Measurements from ENCODE around the gene TMEM178B. TPM values are rescaled to one million over a fixed set of nuclear protein-coding genes. Genes with fewer than 3 reads are reported as not detected.

TMEM178B gene
- polyA plus RNA-seq, 2 of the 4 experiments (the other 2 are of a cell fraction), result 0.88 to 0.93 TPM

DNA sequence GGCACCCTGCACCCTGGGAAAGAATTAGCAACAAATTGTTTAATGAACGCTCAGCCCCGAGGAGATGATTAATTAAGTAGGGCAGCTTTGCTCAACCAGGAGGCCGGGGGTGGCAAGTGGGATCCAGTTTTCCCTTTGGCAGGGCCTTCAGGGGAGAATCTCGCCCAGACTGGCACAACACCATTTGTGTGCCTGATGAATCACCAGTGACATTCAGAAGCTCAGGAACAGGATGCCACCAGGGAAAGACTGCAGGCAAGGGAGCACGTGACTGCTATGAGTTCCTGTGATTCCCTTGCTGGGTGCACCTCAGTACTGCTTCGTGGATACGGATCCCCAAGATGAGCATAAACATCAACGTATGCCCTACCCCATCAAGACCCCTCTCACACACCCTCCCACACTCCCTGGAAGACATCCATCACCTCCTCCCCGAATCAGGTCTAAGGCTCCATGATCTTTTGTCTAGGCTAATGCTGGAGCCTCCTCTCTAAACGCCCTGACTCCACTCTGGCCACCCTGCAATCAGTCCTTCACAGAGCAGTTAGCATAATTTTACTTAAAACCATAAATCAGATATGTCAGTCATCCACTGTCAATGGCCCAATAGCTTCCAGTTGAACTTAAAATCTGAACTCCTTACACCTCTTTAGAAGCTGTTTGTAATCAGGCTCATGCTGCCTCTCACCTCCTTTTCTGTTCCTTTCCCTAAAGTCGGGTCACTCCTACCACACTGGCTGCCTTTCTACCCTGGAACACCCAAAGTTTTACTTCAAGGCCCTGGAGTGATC is 368.2 kb downstream of the TMEM178B start:
- Histone ChIP-seq H3K4me1 (no peaks in the 10 kb centered on the region), H3K9me3 (no peaks in the 10 kb centered on the region), H3K4me2 (no peak overlapping the region), H3K27ac (no peak overlapping the region), H3K4me3 (no peak overlapping the region)
- CTCF ChIA-PET, result interaction anchor here (1.5 kb wide), 1 partner anchor 15 kb away, joined by 4 read pairs; no protein-coding TSS in a partner anchor
- 22% methylated on average over 11 of the region's 11 CpGs for WGBS (ENCODE audit: missing lambda C conversion rate)
- POLR2A ChIA-PET, result no interaction called here
- TF ChIP-seq JUNB (IDR thresholded peaks at IDR 0.05), result no peak
- TF ChIP-seq ZFP36 (IDR thresholded peaks at IDR 0.05; ENCODE audit: borderline replicate concordance, partially characterized antibody), result no peak
- TF ChIP-seq CBX8 (IDR thresholded peaks at IDR 0.05), result no peak
- no peak for TF ChIP-seq EHMT2 (IDR thresholded peaks at IDR 0.05; ENCODE audit: low read depth)
- no peak for TF ChIP-seq RFX5 (IDR thresholded peaks at IDR 0.05)
- TF ChIP-seq FOSL2 (IDR thresholded peaks at IDR 0.05), result no peak
- no peak for TF ChIP-seq FOSL2 (CRISPR knock-in tag; IDR thresholded peaks at IDR 0.05)
- TF ChIP-seq CHD2 (IDR thresholded peaks at IDR 0.05; ENCODE audit: low read length, partially characterized antibody), result no peak
- TF ChIP-seq, protein P1, sequence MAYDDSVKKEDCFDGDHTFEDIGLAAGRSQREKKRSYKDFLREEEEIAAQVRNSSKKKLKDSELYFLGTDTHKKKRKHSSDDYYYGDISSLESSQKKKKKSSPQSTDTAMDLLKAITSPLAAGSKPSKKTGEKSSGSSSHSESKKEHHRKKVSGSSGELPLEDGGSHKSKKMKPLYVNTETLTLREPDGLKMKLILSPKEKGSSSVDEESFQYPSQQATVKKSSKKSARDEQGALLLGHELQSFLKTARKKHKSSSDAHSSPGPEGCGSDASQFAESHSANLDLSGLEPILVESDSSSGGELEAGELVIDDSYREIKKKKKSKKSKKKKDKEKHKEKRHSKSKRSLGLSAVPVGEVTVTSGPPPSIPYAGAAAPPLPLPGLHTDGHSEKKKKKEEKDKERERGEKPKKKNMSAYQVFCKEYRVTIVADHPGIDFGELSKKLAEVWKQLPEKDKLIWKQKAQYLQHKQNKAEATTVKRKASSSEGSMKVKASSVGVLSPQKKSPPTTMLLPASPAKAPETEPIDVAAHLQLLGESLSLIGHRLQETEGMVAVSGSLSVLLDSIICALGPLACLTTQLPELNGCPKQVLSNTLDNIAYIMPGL (CRISPR knock-in tag; IDR thresholded peaks at IDR 0.05; ENCODE audit: borderline replicate concordance), result no peak
- TF ChIP-seq, protein P2, sequence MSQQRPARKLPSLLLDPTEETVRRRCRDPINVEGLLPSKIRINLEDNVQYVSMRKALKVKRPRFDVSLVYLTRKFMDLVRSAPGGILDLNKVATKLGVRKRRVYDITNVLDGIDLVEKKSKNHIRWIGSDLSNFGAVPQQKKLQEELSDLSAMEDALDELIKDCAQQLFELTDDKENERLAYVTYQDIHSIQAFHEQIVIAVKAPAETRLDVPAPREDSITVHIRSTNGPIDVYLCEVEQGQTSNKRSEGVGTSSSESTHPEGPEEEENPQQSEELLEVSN (IDR thresholded peaks at IDR 0.05; ENCODE audit: borderline replicate concordance, low read depth), result no peak
- TF ChIP-seq EHF (CRISPR knock-in tag; IDR thresholded peaks at IDR 0.05), result no peak
- TF ChIP-seq, protein P3, sequence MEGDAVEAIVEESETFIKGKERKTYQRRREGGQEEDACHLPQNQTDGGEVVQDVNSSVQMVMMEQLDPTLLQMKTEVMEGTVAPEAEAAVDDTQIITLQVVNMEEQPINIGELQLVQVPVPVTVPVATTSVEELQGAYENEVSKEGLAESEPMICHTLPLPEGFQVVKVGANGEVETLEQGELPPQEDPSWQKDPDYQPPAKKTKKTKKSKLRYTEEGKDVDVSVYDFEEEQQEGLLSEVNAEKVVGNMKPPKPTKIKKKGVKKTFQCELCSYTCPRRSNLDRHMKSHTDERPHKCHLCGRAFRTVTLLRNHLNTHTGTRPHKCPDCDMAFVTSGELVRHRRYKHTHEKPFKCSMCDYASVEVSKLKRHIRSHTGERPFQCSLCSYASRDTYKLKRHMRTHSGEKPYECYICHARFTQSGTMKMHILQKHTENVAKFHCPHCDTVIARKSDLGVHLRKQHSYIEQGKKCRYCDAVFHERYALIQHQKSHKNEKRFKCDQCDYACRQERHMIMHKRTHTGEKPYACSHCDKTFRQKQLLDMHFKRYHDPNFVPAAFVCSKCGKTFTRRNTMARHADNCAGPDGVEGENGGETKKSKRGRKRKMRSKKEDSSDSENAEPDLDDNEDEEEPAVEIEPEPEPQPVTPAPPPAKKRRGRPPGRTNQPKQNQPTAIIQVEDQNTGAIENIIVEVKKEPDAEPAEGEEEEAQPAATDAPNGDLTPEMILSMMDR (IDR thresholded peaks at IDR 0.05), result no peak
- TF ChIP-seq ZSCAN20 (CRISPR knock-in tag; IDR thresholded peaks at IDR 0.05), result no peak
- TF ChIP-seq HDAC2 (IDR thresholded peaks at IDR 0.05), result no peak
- TF ChIP-seq POLR2AphosphoS2 (conservative IDR thresholded peaks at IDR 0.05; ENCODE audit: low read length), result no peak
- TF ChIP-seq TP53 (CRISPR knock-in tag; IDR thresholded peaks at IDR 0.05), result no peak
- TF ChIP-seq GATA3 (IDR thresholded peaks at IDR 0.05; ENCODE audit: borderline replicate concordance), result no peak
- TF ChIP-seq, protein P4, sequence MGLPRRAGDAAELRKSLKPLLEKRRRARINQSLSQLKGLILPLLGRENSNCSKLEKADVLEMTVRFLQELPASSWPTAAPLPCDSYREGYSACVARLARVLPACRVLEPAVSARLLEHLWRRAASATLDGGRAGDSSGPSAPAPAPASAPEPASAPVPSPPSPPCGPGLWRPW (IDR thresholded peaks at IDR 0.05), result no peak
- no peak for TF ChIP-seq ZC3H11A (IDR thresholded peaks at IDR 0.05)
- ATAC-seq, result no peak
- no peak for DNase-seq (ENCODE audit: low read depth in 1 of 2, low spot score in 1 of 2)
- no peak for FAIRE-seq

DNA sequence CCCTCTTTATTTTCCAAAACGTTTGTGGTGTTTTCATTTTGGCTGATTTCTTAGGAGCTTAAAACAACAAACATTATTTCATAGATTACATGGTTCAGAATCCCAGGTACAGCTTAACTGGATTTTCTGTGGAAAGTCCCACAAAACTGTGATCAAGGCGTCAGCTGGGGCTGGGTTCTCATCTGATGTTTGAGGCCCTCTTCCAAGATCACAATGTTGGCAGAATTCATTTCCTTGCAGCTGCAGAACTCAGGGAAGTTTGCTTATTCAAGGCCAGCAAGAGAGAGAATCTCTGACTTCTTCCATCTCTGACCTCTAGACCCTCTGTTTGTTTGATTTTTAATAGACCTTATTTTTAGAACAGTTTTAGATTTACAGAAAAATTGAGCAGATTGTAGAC is 368.9 kb downstream of the TMEM178B start:
- TF ChIP-seq RARB (CRISPR knock-in tag; IDR thresholded peaks at IDR 0.05), result no peak
- TF ChIP-seq, protein P5, sequence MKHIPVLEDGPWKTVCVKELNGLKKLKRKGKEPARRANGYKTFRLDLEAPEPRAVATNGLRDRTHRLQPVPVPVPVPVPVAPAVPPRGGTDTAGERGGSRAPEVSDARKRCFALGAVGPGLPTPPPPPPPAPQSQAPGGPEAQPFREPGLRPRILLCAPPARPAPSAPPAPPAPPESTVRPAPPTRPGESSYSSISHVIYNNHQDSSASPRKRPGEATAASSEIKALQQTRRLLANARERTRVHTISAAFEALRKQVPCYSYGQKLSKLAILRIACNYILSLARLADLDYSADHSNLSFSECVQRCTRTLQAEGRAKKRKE (CRISPR knock-in tag; IDR thresholded peaks at IDR 0.05; ENCODE audit: low read depth), result no peak
- no peak for TF ChIP-seq HOXB5 (CRISPR knock-in tag; IDR thresholded peaks at IDR 0.05)
- no peak for TF ChIP-seq JUNB (IDR thresholded peaks at IDR 0.05)
- no peak for TF ChIP-seq POLR2A (IDR thresholded peaks at IDR 0.05; ENCODE audit: low read length)
- no peak for TF ChIP-seq CHD4 (IDR thresholded peaks at IDR 0.05; ENCODE audit: borderline replicate concordance)
- no peak overlapping the region for H3K4me2 ChIP-seq
- H3K4me1 ChIP-seq, result no peaks in the 10 kb centered on the region
- no peak overlapping the region for H3K27ac ChIP-seq
- DNase-seq (ENCODE audit: low read depth in 1 of 2, low spot score in 1 of 2) (no peak), FAIRE-seq (no peak), ATAC-seq (no peak)
- ChIA-PET CTCF (interaction anchor here (1.5 kb wide), 1 partner anchor 16 kb away, joined by 4 read pairs; no protein-coding TSS in a partner anchor), POLR2A (no interaction called here)
- H3K4me3 ChIP-seq, result no peak overlapping the region
- WGBS (ENCODE audit: missing lambda C conversion rate), result 28% methylated on average over 2 of the region's 2 CpGs
- H3K9me3 ChIP-seq, result no peaks in the 10 kb centered on the region

Measured in A549 (cell line).